ENCODE measurements around the gene DDTL. TPM values are rescaled to one million over a fixed set of nuclear protein-coding genes. Genes with fewer than 3 reads are reported as not detected.
"Not testable (repeated sequence)": the region's sequence is repeated elsewhere in the genome, so short reads cannot be mapped to it uniquely, and the experiment has no call there.

The DDTL gene
- total and polyA plus RNA-seq, 2 of the 8 experiments (the other 6 are each of a cell fraction or from before 2014, with no cell fraction given), result 2.1 to 3.1 TPM

GRCh38 chr22:23920267-23920611 lies 46.4 kb upstream of the DDTL start:
- not testable (repeated sequence) for H2AK5ac ChIP-seq (ENCODE audit: low read depth, low read length); H3K79me2 ChIP-seq (ENCODE audit: control insufficient read depth in 1 of 2, insufficient read depth in 2 of 2, low read length in 2 of 2); H3K27ac ChIP-seq (ENCODE audit: low read depth, low read length); H3K4ac ChIP-seq (replicated peaks; ENCODE audit: insufficient read length, low read depth, low read length); H3K4me2 ChIP-seq (ENCODE audit: insufficient read depth in 1 of 2, low read depth in 2 of 2, low read length in 2 of 2); H2AFZ ChIP-seq (ENCODE audit: low read length); H4K20me1 ChIP-seq (replicated peaks in 1 of 2; ENCODE audit: control insufficient read depth in 1 of 2, insufficient read depth in 2 of 2, low read length in 2 of 2); H4K5ac ChIP-seq (ENCODE audit: insufficient read length, low read depth, low read length); H2BK20ac ChIP-seq (ENCODE audit: low read length); H3K27me3 ChIP-seq (replicated peaks in 1 of 4; ENCODE audit: control insufficient read depth in 3 of 4, extremely low read depth in 1 of 4, insufficient read depth in 3 of 4, low read length in 3 of 4); H2BK5ac ChIP-seq (ENCODE audit: low read depth, low read length); H2BK12ac ChIP-seq (ENCODE audit: low read depth, low read length); H3K9ac ChIP-seq (replicated peaks in 1 of 4; ENCODE audit: extremely low read depth in 1 of 4, low read depth in 3 of 4, low read length in 3 of 4); H3K23ac ChIP-seq (ENCODE audit: insufficient read length); H3K79me1 ChIP-seq (ENCODE audit: low read depth, low read length); H3K4me1 ChIP-seq (replicated peaks in 1 of 4; ENCODE audit: control insufficient read depth in 3 of 4, insufficient read depth in 4 of 4, low read length in 3 of 4); H3K36me3 ChIP-seq (ENCODE audit: control insufficient read depth in 2 of 4, insufficient read depth in 4 of 4, low read length in 3 of 4); H3K23me2 ChIP-seq (ENCODE audit: low read depth, low read length); H3K18ac ChIP-seq (ENCODE audit: extremely low read depth, low read length); DNase-seq (ENCODE audit: low read depth in 1 of 2, low spot score in 2 of 2); FAIRE-seq; H4K91ac ChIP-seq (replicated peaks; ENCODE audit: insufficient read length, low read length); H3K9me3 ChIP-seq (ENCODE audit: insufficient read depth in 2 of 2, low read depth in 1 of 2, low read length in 1 of 2); H4K8ac ChIP-seq (ENCODE audit: extremely low read depth, insufficient read depth, low read length); H2BK15ac ChIP-seq (ENCODE audit: low read length); H3K4me3 ChIP-seq (ENCODE audit: extremely low read depth in 1 of 4, insufficient read depth in 2 of 4, low read depth in 3 of 4, low read length in 4 of 4); H3K56ac ChIP-seq (replicated peaks; ENCODE audit: insufficient read length, low read depth, low read length); H3K14ac ChIP-seq (ENCODE audit: insufficient read length)
- peak overlapping the region; percentile 22 for H2BK120ac ChIP-seq (replicated peaks; ENCODE audit: low read depth, low read length)
- CTCF ChIA-PET (ENCODE audit: partially characterized antibody), result interaction anchor here (1.0 to 1.9 kb wide), 6 partner anchors 9 to 60 kb away, joined by 3 to 8 read pairs (median 3); no protein-coding TSS in a partner anchor
- WGBS, 2 experiments (ENCODE audit: extremely low coverage in 1 of 2, insufficient coverage in 1 of 2, insufficient read length in 1 of 2, insufficient replicate concordance in 2 of 2, low coverage in 1 of 2, low lambda C conversion rate in 2 of 2, missing lambda C conversion rate in 1 of 2), result 95% methylated on average over 1 of the region's 1 CpG; no CpG with 5 or more reads in 1 of the 2 experiments
- POLR2A ChIA-PET (ENCODE audit: partially characterized antibody), result interaction anchor here (0.8 to 1.4 kb wide), 3 partner anchors 22 to 54 kb away, joined by 3 read pairs; no protein-coding TSS in a partner anchor

- not testable (repeated sequence) for H3K23me2 ChIP-seq (ENCODE audit: low read depth, low read length); H2AK5ac ChIP-seq (ENCODE audit: low read depth, low read length)
- WGBS, 2 experiments (ENCODE audit: extremely low coverage in 1 of 2, insufficient coverage in 1 of 2, insufficient read length in 1 of 2, insufficient replicate concordance in 2 of 2, low coverage in 1 of 2, low lambda C conversion rate in 2 of 2, missing lambda C conversion rate in 1 of 2), result 94% methylated on average over 13 of the region's 13 CpGs; no CpG with 5 or more reads in 1 of the 2 experiments
Observed at GRCh38 chr22:23921586-23922201, 45.0 kb upstream of the DDTL start.

More at GRCh38 chr22:23921586-23922201, 45.0 kb upstream of the DDTL start:
- H2BK15ac ChIP-seq (ENCODE audit: low read length); CTCF ChIA-PET (ENCODE audit: partially characterized antibody); H3K4ac ChIP-seq (replicated peaks; ENCODE audit: insufficient read length, low read depth, low read length); H2BK5ac ChIP-seq (ENCODE audit: low read depth, low read length); H3K4me3 ChIP-seq (ENCODE audit: extremely low read depth in 1 of 4, insufficient read depth in 2 of 4, low read depth in 3 of 4, low read length in 4 of 4); FAIRE-seq; H2AFZ ChIP-seq (ENCODE audit: low read length); H2BK20ac ChIP-seq (ENCODE audit: low read length); H3K14ac ChIP-seq (ENCODE audit: insufficient read length); H3K56ac ChIP-seq (replicated peaks; ENCODE audit: insufficient read length, low read depth, low read length); H3K4me1 ChIP-seq (replicated peaks in 1 of 4; ENCODE audit: control insufficient read depth in 3 of 4, insufficient read depth in 4 of 4, low read length in 3 of 4); H2BK120ac ChIP-seq (replicated peaks; ENCODE audit: low read depth, low read length); H4K91ac ChIP-seq (replicated peaks; ENCODE audit: insufficient read length, low read length); H3K27me3 ChIP-seq (replicated peaks in 1 of 4; ENCODE audit: control insufficient read depth in 3 of 4, extremely low read depth in 1 of 4, insufficient read depth in 3 of 4, low read length in 3 of 4); H2BK12ac ChIP-seq (ENCODE audit: low read depth, low read length); H3K79me2 ChIP-seq (ENCODE audit: control insufficient read depth in 1 of 2, insufficient read depth in 2 of 2, low read length in 2 of 2); DNase-seq (ENCODE audit: low read depth in 1 of 2, low spot score in 2 of 2); H3K9ac ChIP-seq (replicated peaks in 1 of 4; ENCODE audit: extremely low read depth in 1 of 4, low read depth in 3 of 4, low read length in 3 of 4); H4K20me1 ChIP-seq (replicated peaks in 1 of 2; ENCODE audit: control insufficient read depth in 1 of 2, insufficient read depth in 2 of 2, low read length in 2 of 2); H4K8ac ChIP-seq (ENCODE audit: extremely low read depth, insufficient read depth, low read length); H3K9me3 ChIP-seq (ENCODE audit: insufficient read depth in 2 of 2, low read depth in 1 of 2, low read length in 1 of 2); H3K27ac ChIP-seq (ENCODE audit: low read depth, low read length); H3K23ac ChIP-seq (ENCODE audit: insufficient read length); H3K4me2 ChIP-seq (ENCODE audit: insufficient read depth in 1 of 2, low read depth in 2 of 2, low read length in 2 of 2); H3K79me1 ChIP-seq (ENCODE audit: low read depth, low read length); H3K18ac ChIP-seq (ENCODE audit: extremely low read depth, low read length); H4K5ac ChIP-seq (ENCODE audit: insufficient read length, low read depth, low read length): not testable (repeated sequence)
- POLR2A ChIA-PET (ENCODE audit: partially characterized antibody), result interaction anchor here (0.9 to 1.5 kb wide), 2 partner anchors 26 to 44 kb away, joined by 3 read pairs; no protein-coding TSS in a partner anchor
- peaks cover 0 to 13% (median 3%) of the 10 kb centered on the region in 4 experiments; a peak in 4 of 8 replicates for H3K36me3 ChIP-seq (ENCODE audit: control insufficient read depth in 2 of 4, insufficient read depth in 4 of 4, low read length in 3 of 4)

Measured in H1 (cell line).